GM12878 (cell line): ENCODE measurements around the gene SCARB2. TPM values are rescaled to one million over a fixed set of nuclear protein-coding genes. Genes with fewer than 3 reads are reported as not detected.

ENCODE experiments used
- ATAC-seq: fragments of 200-7000 bp; cut with Tn5 transposase; 3 replicates; pipeline ENCODE4 v1.9.1; 2020; ENCODE audit warnings: mild to moderate bottlenecking, moderate library complexity
- BruUV-seq: library from RNA; stranded (reverse); fragments of 400-500 nt; replicated peaks from 2 replicates; lab custom pipeline; 2021; lab: Mats Ljungman, UMichigan
- CTCF ChIA-PET: fragments of 300-600 bp; sonication (Branson Sonifier 250); formaldehyde crosslinking; extraction: SDS; loops from one replicate; lab custom pipeline; 2021; ENCODE audit warnings: inconsistent platforms; lab: Yijun Ruan, JAX
- POLR2A ChIA-PET: fragments of 350-600 bp; formaldehyde crosslinking; extraction: SDS; loops from one replicate; lab custom pipeline; 2021; ENCODE audit warnings: inconsistent platforms; lab: Charles Lee
- RAD21 ChIA-PET: fragments of 300-600 bp; sonication (Branson Sonifier 250); formaldehyde crosslinking; loops from one replicate; lab custom pipeline; 2023; ENCODE audit warnings: antibody characterized with exemption; ENCODE audit not compliant: unreplicated experiment; lab: Charles Lee
- SMC1A ChIA-PET: fragments of 300-600 bp; sonication (Branson Sonifier 250); formaldehyde crosslinking; loops from one replicate; lab custom pipeline; 2023; ENCODE audit not compliant: unreplicated experiment, uncharacterized antibody; lab: Charles Lee
- DNase-seq: peaks from one replicate; pipeline ENCODE4 v3.0.0-alpha.2; 2011; ENCODE audit warnings: low read depth, low spot score
- FAIRE-seq: peaks from 3 replicates; lab custom pipeline; 2011; peaks lifted over from hg19 to GRCh38; lab: Jason Lieb, UNC
- H2AFZ ChIP-seq: 2 replicates; pipeline ENCODE4 v1.6.0; 2011; ENCODE audit warnings: low read depth, low read length, control low read depth; ENCODE audit not compliant: control insufficient read depth
- H3K27ac ChIP-seq: 2 replicates; pipeline ENCODE4 v1.5.1; 2011; ENCODE audit warnings: control low read depth; ENCODE audit not compliant: control insufficient read depth, insufficient read depth
- H3K27me3 ChIP-seq, 2 experiments: replicated peaks in 1 of 2; 2 replicates each; pipeline versions ENCODE4 v1.6.0 to v1.6.1; 2011; ENCODE audit warnings: low read length in 1 of 2; ENCODE audit not compliant: control insufficient read depth in 2 of 2, insufficient read depth in 2 of 2
- H3K36me3 ChIP-seq, 2 experiments: 2 replicates each; pipeline ENCODE4 v1.5.1; 2011; ENCODE audit warnings: low read length in 1 of 2; ENCODE audit not compliant: control insufficient read depth in 2 of 2, insufficient read depth in 2 of 2
- H3K4me1 ChIP-seq: 2 replicates; pipeline ENCODE4 v1.6.1; 2011; ENCODE audit warnings: mild to moderate bottlenecking, low read length, moderate library complexity, mixed read lengths; ENCODE audit not compliant: control insufficient read depth, insufficient read depth
- H3K4me2 ChIP-seq: 2 replicates; pipeline ENCODE4 v1.6.0; 2011; ENCODE audit warnings: control low read depth; ENCODE audit not compliant: control insufficient read depth, insufficient read depth
- H3K4me3 ChIP-seq: fragments of 200-600 bp; sonication (generic); 2 replicates; pipeline ENCODE4 v1.5.1; 2016
- H3K79me2 ChIP-seq: 2 replicates; pipeline ENCODE4 v1.6.0; 2011; ENCODE audit warnings: low read length; ENCODE audit not compliant: control insufficient read depth, insufficient read depth
- H3K9ac ChIP-seq: 2 replicates; pipeline ENCODE4 v1.8.0; 2011; ENCODE audit warnings: low read length, control low read depth, mixed read lengths; ENCODE audit not compliant: control insufficient read depth, insufficient read depth
- H3K9me3 ChIP-seq: replicated peaks from 3 replicates; pipeline ENCODE4 v1.5.1; 2011; ENCODE audit warnings: mild to moderate bottlenecking, low read length; ENCODE audit not compliant: control insufficient read depth, insufficient read depth
- H4K20me1 ChIP-seq: 2 replicates; pipeline ENCODE4 v1.6.0; 2011; ENCODE audit not compliant: control insufficient read depth, insufficient read depth
- BHLHE40 ChIP-seq, 2 experiments: fragments of 450-650 bp in 1 of 2; IDR thresholded peaks; 2 replicates each; pipeline ENCODE4 v1.6.1; 2011 to 2017; ENCODE audit warnings: low read depth in 2 of 2, borderline replicate concordance in 1 of 2, improper control_type of control experiment in 1 of 2, low read length in 1 of 2, mild to moderate bottlenecking in 1 of 2
- CBX5 ChIP-seq: sonication (generic); IDR thresholded peaks from 2 replicates; pipeline ENCODE4 v1.6.1; 2016; ENCODE audit warnings: low read depth, moderate library complexity, mild to moderate bottlenecking, inconsistent platforms
- MEF2A ChIP-seq: IDR thresholded peaks from 2 replicates; pipeline ENCODE4 v1.6.1; 2011; ENCODE audit warnings: low read depth, mild to moderate bottlenecking, low read length, moderate library complexity; ENCODE audit not compliant: insufficient read depth
- NR2C2 ChIP-seq: IDR thresholded peaks from 2 replicates; pipeline ENCODE4 v1.6.1; 2011; ENCODE audit warnings: borderline replicate concordance, low read depth; ENCODE audit not compliant: control insufficient read depth, insufficient read length
- RBBP5 ChIP-seq: fragments of 200-600 bp; sonication (generic); conservative IDR thresholded peaks from 2 replicates; pipeline ENCODE4 v1.6.1; 2016
- WGBS: methylation state at CpG from one replicate; pipeline ENCODE4 v1.1.6; 2016; ENCODE audit warnings: low lambda C conversion rate; ENCODE audit not compliant: insufficient replicate concordance, insufficient coverage; ENCODE audit errors: missing lambda C conversion rate; 5-methylcytosine and 5-hydroxymethylcytosine counted together
- in situ Hi-C: fragments of 300-500 bp; cut with MboI; formaldehyde crosslinking; loops from 9 replicates; pipeline ENCODE4 v1.14.3; 2018; ENCODE audit warnings: mixed read lengths
- intact Hi-C: fragments of 100-400 bp; cut with micrococcal nuclease; formaldehyde crosslinking; loops from one replicate; pipeline ENCODE4 v1.14.2; 2022; ENCODE audit not compliant: unreplicated experiment
- polyA plus RNA-seq, 11 experiments: library from polyadenylated mRNA; depleted of rRNA in 4 of 11; unstranded in 6 of 11; stranded (reverse) in 5 of 11; fragments of >200 nt; fragmentation: Nextera tagmentation in 4 of 11; fragmentation: Illumina TruSeq in 1 of 11; extraction: Ambion mirVana in 4 of 11; extraction: Trizol in 1 of 11; gene quantifications; 1 replicate in 1 of 11; 2 replicates in 10 of 11; pipeline versions ENCODE4 v1.2.1 to v1.2.3, GENCODE V29; 2011 to 2016; ENCODE audit warnings: inconsistent platforms in 2 of 11, missing spikeins in 2 of 11, low read depth in 1 of 11
- total RNA-seq, 4 experiments: library from RNA; depleted of rRNA in 3 of 4; stranded (reverse); fragments of >200 nt in 3 of 4; fragmentation: Illumina TruSeq in 1 of 4; extraction: Trizol in 1 of 4; gene quantifications; 2 replicates each; pipeline versions ENCODE4 v1.2.1 to v1.2.3, GENCODE V29; 2013 to 2021

Gene SCARB2
- total and polyA plus RNA-seq, 10 of the 15 experiments (the other 5 are each of a cell fraction or from before 2014, with no cell fraction given), result 2.1 to 11.7 (median 9.5) TPM

DNA sequence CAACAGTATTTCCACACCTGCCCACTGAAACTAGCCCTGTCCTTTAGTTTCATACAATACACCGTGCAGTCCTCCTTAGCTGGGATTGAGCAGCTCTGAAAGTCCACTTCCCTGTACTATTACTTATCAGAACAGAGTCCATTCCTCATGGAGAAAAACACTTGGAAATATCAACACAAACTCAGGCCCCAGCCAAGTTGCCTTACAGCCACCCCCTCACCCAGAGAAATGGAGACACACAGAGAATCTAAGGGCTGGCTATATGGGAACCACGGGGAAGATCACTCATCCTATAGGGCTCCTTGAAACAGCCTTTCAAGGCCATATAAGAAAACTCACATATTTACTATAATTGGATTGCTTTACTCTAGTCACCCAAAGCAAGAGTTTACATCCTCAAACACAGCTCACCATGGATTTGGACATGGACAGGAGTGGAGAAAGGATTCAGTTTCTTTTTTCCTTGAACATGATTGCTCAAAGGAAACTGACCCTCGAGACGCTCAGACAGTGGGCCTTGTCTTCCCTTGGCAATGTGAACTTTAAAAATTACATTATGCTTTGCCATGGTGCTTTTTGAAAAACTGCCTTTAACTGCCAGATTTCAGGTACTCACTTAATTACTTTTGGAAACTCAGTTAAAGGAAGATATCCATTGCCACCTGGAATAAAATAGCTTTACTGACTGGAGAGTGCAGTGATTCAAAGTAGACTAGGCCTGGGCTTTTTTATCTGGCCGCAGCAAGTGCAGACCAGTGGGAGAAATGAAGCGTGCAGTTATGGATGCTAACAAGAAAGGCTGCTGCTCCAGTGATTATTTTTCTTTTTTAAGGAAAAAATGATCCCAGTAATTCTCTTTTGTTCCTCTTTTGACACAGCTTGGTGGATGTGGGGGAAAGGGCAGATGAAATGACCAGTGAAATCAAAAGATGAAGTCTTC lies 1.6 kb downstream of the SCARB2 start:
- ChIA-PET RAD21 (interaction anchor here (1.7 to 4.7 kb wide), 2 partner anchors 12 to 32 kb away, joined by 4 to 22 read pairs; no protein-coding TSS in a partner anchor), SMC1A (interaction anchor here (3.9 to 4.5 kb wide), 2 partner anchors 13 to 33 kb away, joined by 25 to 54 read pairs; no protein-coding TSS in a partner anchor), POLR2A (interaction anchor here (0.7 to 1.1 kb wide), 2 partner anchors 12 to 874 kb away, joined by 3 to 6 read pairs; no protein-coding TSS in a partner anchor), CTCF (interaction anchor here (5.5 to 6.0 kb wide), 2 partner anchors 13 to 33 kb away, joined by 37 to 38 read pairs; no protein-coding TSS in a partner anchor)
- intact Hi-C loops, result loop anchor here (2.0 kb wide), 1 partner anchor 13 kb away; no protein-coding TSS in a partner anchor
- Histone ChIP-seq H3K4me1 (peaks cover 21% of the 10 kb centered on the region), H3K79me2 (peaks cover 5% of the 10 kb centered on the region), H3K9me3 (no peaks in the 10 kb centered on the region), H3K4me2 (peak overlapping the region; percentile 88), H3K27ac (no peak overlapping the region), H3K27me3 (no peaks in the 10 kb centered on the region), H3K36me3 (no peaks in the 10 kb centered on the region), H2AFZ (no peak overlapping the region), H3K4me3 (peak overlapping the region; percentile 78; the same call in 1 of the 2 replicates), H3K9ac (no peak overlapping the region)
- 87% methylated on average over 6 of the region's 6 CpGs for WGBS
- no peak for DNase-seq
- no peak for FAIRE-seq
- in situ Hi-C loops, result no loop called here
- ATAC-seq, result no peak
- TF ChIP-seq RBBP5 (no peak), NR2C2 (no peak), BHLHE40 (IDR thresholded peaks at IDR 0.05; ENCODE audit: borderline replicate concordance in 1 of 2, low read depth in 2 of 2, low read length in 1 of 2) (no peak), CBX5 (no peak), MEF2A (no peak)
- TF ChIP-seq, all 136 proteins: peak for 0
- BruUV-seq, result no TSS peak
- H4K20me1 ChIP-seq, result no peaks in the 10 kb centered on the region
